A549 treated with AZD9567 at 1 μM for 4 hours (cell line): Measurements from ENCODE around the gene ACTN1. TPM values are rescaled to one million over a fixed set of nuclear protein-coding genes. Genes with fewer than 3 reads are reported as not detected.

Experiments
- total RNA-seq: library from RNA; stranded (reverse); fragments of 200-300 nt; extraction: Qiagen RNA extraction; gene quantifications from 5 replicates; pipeline ENCODE4 v1.2.3, GENCODE V29; 2022; ENCODE audit not compliant: insufficient read depth

ACTN1 gene
- 183 to 203 TPM (median 188 TPM) in 5 replicates for total RNA-seq

DNA sequence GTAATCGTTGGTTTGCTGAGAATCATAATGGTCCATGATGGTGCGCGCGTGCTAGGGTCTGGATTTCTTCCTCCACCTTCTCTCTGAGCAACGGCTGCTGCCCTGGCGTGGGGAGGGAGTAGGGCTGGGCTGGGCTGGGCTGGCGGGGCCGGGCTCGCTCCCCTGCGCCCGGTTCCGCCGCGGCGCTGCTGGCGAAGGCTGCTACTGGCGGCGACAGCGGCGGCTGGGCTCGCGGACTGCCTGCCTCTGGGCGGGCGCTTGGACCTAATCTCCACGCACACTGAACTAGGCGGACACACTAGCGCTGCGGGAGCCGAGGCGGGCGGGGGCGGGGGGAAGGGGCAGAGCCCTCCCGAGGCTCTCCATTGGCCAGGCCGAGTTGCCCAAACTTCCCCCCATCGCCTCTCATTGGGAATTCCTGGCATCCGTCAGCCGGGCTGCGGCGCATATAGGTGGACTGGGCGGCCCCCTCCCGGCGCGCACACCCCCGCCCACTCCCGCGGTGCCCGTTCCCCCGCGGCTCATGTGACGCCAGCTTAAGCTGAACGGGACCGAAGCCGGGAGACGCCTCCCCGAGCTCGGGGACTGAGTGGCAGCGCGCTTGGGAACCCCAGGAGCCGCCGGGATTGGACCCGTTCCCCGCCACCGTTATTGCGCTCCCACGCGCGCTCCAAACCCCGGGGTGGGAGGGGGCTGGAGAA lies at the start of gene ACTN1:
Gene ACTN1, minus strand, starts transcription at position 282 of the 701 bp plus-strand sequence. Its CDS starts 246 bp downstream, at position 36.

Other genes starting within 250 kb of the ACTN1 start
- gene ZFP36L1, start 186.2 kb downstream of the ACTN1 start, total RNA-seq, result 131 to 182 TPM (median 174 TPM) in 5 replicates
- gene DCAF5, start 173.8 kb upstream of the ACTN1 start, total RNA-seq, result 15.8 to 27.3 TPM (median 19.6 TPM) in 5 replicates
- 9.6 to 12.5 TPM (median 11.3 TPM) in 5 replicates for gene EXD2, start 212.2 kb upstream of the ACTN1 start, total RNA-seq